Measurements from ENCODE around the gene RTL1.

The RTL1 gene

DNA sequence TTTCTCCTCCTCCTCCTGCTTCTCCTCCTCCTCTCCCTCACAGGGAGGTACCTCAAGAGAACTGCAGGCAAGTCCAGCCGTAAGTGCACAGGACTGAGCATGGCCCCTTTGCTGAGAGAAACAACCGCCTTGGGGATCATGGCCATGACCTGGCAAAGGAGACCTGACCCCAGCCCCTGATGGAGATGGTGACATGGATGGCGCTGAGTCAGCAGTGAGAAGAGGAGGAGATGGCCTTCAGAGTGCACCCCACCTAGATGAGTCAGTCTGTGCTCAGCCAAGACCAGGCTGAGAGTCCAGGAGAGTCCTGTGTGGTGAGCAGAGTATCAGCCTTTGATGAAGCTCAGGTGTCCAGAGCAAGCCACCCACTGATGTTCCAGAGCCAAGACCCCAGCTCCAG lies 41.2 kb downstream of the RTL1 start:
- no peak overlapping the region for H3K27ac ChIP-seq
- H3K36me3 ChIP-seq (ENCODE audit: insufficient read depth, low read length): no peaks in the 10 kb centered on the region; the same call in 1 of the 2 replicates
- no peak overlapping the region for H3K4me3 ChIP-seq
- no peak for DNase-seq (ENCODE audit: low read depth, low spot score)
- no peaks in the 10 kb centered on the region for H3K9me3 ChIP-seq (ENCODE audit: low read depth, low read length)
- H3K9ac ChIP-seq (ENCODE audit: insufficient read length): no peak overlapping the region
- no peak for TF ChIP-seq FOXP2 (optimal IDR thresholded peaks at IDR 0.05; ENCODE audit: control extremely low read depth, extremely low read length, insufficient read depth)
- TF ChIP-seq POLR2AphosphoS5 (IDR thresholded peaks at IDR 0.05; ENCODE audit: borderline replicate concordance, low read depth, low read length): no peak
- TF ChIP-seq EZH2 (IDR thresholded peaks at IDR 0.05): no peak

DNA sequence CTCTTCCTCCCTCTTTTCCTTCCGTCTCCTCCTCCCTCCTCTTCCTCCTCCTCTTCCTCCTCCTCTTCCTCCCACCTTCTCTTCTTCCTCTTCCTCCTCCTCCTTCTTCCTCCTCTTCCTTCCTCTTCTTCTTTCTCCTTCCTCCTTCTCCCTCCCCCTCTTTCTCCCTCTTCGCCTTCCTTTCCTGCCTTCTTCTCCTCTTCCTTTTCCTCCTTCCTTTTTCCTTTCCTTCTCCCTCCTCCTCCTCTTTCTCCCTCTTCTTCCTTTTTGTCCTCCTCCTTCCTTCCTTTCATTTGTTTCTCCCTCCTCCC lies 41.6 kb downstream of the RTL1 start:
- no peaks in the 10 kb centered on the region for H3K9me3 ChIP-seq (ENCODE audit: low read depth, low read length)
- TF ChIP-seq FOXP2 (optimal IDR thresholded peaks at IDR 0.05; ENCODE audit: control extremely low read depth, extremely low read length, insufficient read depth) (no peak), POLR2AphosphoS5 (IDR thresholded peaks at IDR 0.05; ENCODE audit: borderline replicate concordance, low read depth, low read length) (no peak), EZH2 (IDR thresholded peaks at IDR 0.05) (no peak)
- H3K4me3 ChIP-seq: no peak overlapping the region
- no peak overlapping the region for H3K27ac ChIP-seq
- DNase-seq (ENCODE audit: low read depth, low spot score): no peak
- H3K36me3 ChIP-seq (ENCODE audit: insufficient read depth, low read length): no peaks in the 10 kb centered on the region; the same call in 1 of the 2 replicates
- H3K9ac ChIP-seq (ENCODE audit: insufficient read length): no peak overlapping the region

DNA sequence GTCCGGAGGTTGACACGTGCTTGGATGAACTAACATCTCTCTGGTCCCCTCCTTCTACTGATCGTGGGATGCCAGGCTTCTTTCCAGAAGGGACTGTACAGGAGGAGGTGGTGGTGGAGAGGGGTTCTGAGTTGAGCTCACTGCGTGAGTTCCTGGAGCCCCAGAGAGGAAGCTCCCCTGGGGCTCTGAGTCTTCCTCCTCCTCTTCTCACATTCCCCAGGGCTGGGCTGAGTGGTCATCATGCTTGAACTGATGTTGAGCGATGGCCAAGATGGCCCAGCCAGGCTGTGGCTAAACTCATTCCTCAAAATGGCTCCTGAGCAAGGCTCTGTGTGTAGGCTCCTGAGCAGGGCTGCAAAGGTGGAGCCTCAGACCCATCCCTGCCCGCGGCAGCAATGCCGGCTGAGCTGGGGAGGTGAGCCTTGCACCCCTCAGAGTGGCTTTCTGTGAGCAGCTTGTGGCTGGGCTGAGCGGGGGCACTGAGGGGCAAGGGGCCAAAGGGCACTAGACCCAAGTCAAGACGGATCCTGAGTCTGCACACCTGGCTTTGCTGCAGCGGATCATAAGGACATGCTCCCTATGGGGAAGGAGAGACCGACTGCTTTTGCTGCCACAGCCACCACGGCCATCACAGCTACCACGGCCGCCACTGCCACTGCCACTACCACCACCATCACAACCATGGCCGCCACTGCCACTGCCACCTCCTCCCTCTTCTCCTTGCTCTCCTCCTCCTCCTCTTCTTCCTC lies 42.2 kb downstream of the RTL1 start:
- H3K4me3 ChIP-seq: no peak overlapping the region
- no peaks in the 10 kb centered on the region for H3K9me3 ChIP-seq (ENCODE audit: low read depth, low read length)
- H3K27ac ChIP-seq: no peak overlapping the region
- DNase-seq (ENCODE audit: low read depth, low spot score): no peak
- no peak overlapping the region for H3K9ac ChIP-seq (ENCODE audit: insufficient read length)
- TF ChIP-seq EZH2 (IDR thresholded peaks at IDR 0.05) (no peak), FOXP2 (optimal IDR thresholded peaks at IDR 0.05; ENCODE audit: control extremely low read depth, extremely low read length, insufficient read depth) (no peak), POLR2AphosphoS5 (IDR thresholded peaks at IDR 0.05; ENCODE audit: borderline replicate concordance, low read depth, low read length) (no peak)
- H3K36me3 ChIP-seq (ENCODE audit: insufficient read depth, low read length): no peaks in the 10 kb centered on the region; the same call in 1 of the 2 replicates

DNA sequence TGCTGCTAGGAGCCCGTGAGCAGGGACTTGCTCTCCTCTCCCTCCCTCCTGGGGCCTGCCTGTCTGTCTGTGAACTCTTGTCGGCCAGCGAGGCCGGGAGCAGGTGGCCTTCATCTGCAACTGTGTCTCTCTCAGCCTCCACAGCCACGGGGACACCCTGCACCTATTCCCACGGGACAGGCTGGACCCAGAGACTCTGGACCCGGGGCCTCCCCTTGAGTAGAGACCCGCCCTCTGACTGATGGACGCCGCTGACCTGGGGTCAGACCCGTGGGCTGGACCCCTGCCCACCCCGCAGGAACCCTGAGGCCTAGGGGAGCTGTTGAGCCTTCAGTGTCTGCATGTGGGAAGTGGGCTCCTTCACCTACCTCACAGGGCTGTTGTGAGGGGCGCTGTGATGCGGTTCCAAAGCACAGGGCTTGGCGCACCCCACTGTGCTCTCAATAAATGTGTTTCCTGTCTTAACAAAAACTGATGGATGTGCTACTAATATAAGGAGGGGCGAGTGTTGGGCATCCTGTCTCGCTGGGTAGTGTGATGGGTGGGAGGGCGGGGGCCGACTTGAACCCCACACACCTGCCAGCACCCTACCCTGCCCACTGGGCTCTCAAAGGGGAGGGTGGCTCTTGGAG lies 42.9 kb downstream of the RTL1 start:
- H3K27ac ChIP-seq: no peak overlapping the region
- TF ChIP-seq POLR2AphosphoS5 (IDR thresholded peaks at IDR 0.05; ENCODE audit: borderline replicate concordance, low read depth, low read length) (no peak), EZH2 (IDR thresholded peaks at IDR 0.05) (no peak), FOXP2 (optimal IDR thresholded peaks at IDR 0.05; ENCODE audit: control extremely low read depth, extremely low read length, insufficient read depth) (no peak)
- H3K9me3 ChIP-seq (ENCODE audit: low read depth, low read length): no peaks in the 10 kb centered on the region
- no peak overlapping the region for H3K9ac ChIP-seq (ENCODE audit: insufficient read length)
- no peaks in the 10 kb centered on the region; the same call in 1 of the 2 replicates for H3K36me3 ChIP-seq (ENCODE audit: insufficient read depth, low read length)
- DNase-seq (ENCODE audit: low read depth, low spot score): no peak
- H3K4me3 ChIP-seq: no peak overlapping the region

DNA sequence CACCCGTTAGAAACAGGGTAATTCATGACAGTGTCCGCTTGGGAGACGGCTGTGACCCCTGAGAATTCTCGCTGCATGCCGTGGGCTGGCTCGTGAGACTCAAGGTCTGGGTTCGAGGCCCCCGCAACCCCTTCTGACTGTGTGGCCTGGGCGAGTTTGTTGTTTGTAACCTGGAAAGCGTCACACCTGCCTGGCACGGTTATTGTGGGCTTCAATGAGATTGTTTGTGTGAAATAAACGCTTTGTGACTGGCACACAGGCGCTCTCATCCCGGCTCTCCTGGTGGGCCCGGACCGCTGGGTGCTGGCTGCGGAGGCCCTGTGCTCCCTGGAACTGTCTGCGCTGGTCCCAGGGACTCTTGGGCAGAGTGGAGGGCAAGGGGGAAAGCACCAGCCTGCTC lies 43.7 kb downstream of the RTL1 start:
- TF ChIP-seq FOXP2 (optimal IDR thresholded peaks at IDR 0.05; ENCODE audit: control extremely low read depth, extremely low read length, insufficient read depth): no peak
- TF ChIP-seq EZH2 (IDR thresholded peaks at IDR 0.05): no peak
- no peak for TF ChIP-seq POLR2AphosphoS5 (IDR thresholded peaks at IDR 0.05; ENCODE audit: borderline replicate concordance, low read depth, low read length)
- Histone ChIP-seq H3K27ac (no peak overlapping the region), H3K4me3 (no peak overlapping the region), H3K36me3 (ENCODE audit: insufficient read depth, low read length) (no peaks in the 10 kb centered on the region; the same call in 1 of the 2 replicates), H3K9ac (ENCODE audit: insufficient read length) (no peak overlapping the region), H3K9me3 (ENCODE audit: low read depth, low read length) (no peaks in the 10 kb centered on the region)
- no peak for DNase-seq (ENCODE audit: low read depth, low spot score)

DNA sequence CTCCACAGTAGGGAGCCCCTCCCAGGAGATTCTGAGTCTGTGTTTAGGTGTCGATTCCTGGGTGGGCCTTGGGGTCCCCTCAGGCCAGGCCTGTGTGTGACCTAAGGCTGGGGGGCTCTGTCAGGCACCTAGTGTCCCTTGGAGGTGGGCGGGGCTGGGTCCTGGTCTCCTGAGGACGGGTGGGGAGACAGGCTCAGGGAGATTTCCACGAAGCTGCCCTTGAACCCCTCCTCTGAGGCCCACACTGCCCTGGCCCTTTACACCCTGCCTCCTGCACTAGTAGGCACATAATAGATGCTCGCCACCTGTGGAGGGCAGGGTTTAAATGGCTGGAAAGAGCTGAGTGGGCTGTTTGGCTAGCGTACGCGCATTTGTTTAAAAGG lies 44.7 kb downstream of the RTL1 start:
- Histone ChIP-seq H3K27ac (no peak overlapping the region), H3K4me3 (no peak overlapping the region), H3K9me3 (ENCODE audit: low read depth, low read length) (no peaks in the 10 kb centered on the region), H3K9ac (ENCODE audit: insufficient read length) (no peak overlapping the region), H3K36me3 (ENCODE audit: insufficient read depth, low read length) (no peaks in the 10 kb centered on the region; the same call in 1 of the 2 replicates)
- TF ChIP-seq POLR2AphosphoS5 (IDR thresholded peaks at IDR 0.05; ENCODE audit: borderline replicate concordance, low read depth, low read length): no peak
- no peak for TF ChIP-seq FOXP2 (optimal IDR thresholded peaks at IDR 0.05; ENCODE audit: control extremely low read depth, extremely low read length, insufficient read depth)
- no peak for TF ChIP-seq EZH2 (IDR thresholded peaks at IDR 0.05)
- DNase-seq (ENCODE audit: low read depth, low spot score): no peak

DNA sequence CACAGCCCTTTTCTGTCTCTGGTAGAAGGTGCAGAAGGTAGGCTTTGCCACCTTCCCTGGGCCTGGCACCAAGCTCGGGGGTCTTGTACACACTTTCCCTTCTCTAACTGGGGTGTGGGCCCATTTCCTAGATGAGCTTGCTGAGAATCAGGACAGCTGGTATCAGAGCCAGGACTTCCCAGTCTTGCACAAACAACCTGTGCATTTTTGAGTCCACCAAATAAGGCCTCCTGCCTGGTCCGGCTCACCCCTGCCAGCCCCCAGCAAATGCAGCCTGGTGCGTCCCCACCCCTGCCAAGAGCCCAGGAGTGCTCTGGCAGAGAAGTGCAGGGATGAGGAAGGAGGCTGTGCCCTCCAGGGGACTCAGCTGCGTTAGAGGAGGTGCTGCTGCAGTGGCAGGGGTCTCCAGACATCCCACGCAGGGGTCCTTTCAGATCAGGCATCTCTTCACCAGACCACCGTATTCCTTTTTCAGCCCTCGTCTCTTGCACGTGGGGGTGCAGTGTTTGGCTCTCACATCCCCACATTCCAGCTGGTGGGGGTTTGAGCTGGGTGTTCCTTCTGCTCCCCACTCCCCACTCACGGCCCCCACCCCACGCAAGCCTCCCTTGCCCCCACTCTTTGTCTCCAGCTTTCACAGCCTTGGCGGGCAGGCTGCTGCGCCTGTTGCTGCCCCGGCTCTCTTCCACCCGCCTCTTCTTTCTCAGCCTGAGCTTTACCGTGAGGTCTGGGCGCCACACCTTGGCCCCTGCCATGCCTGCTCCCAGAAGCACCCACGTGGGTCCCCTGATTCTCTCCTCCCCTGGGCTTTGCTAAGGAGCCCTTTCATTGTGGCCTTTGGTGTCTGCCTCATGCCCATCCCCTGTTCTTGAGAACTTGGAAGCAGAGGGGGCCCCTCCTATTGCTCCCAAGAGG lies 45.3 kb downstream of the RTL1 start:
- Histone ChIP-seq H3K9ac (ENCODE audit: insufficient read length) (no peak overlapping the region), H3K9me3 (ENCODE audit: low read depth, low read length) (no peaks in the 10 kb centered on the region), H3K27ac (no peak overlapping the region), H3K4me3 (no peak overlapping the region), H3K36me3 (ENCODE audit: insufficient read depth, low read length) (no peaks in the 10 kb centered on the region; the same call in 1 of the 2 replicates)
- TF ChIP-seq FOXP2 (optimal IDR thresholded peaks at IDR 0.05; ENCODE audit: control extremely low read depth, extremely low read length, insufficient read depth) (no peak), POLR2AphosphoS5 (IDR thresholded peaks at IDR 0.05; ENCODE audit: borderline replicate concordance, low read depth, low read length) (no peak), EZH2 (IDR thresholded peaks at IDR 0.05) (no peak)
- DNase-seq (ENCODE audit: low read depth, low spot score): no peak
